ENCODE measurements around the gene ARHGEF7. TPM values are rescaled to one million over a fixed set of nuclear protein-coding genes. Genes with fewer than 3 reads are reported as not detected.

ARHGEF7 gene
- total RNA-seq, 1 donor from 2014 or later, result 157 TPM

GRCh38 chr13:111110054-111110453 is 5.1 kb upstream of the ARHGEF7 start:
- DNase-seq, result no peak

GRCh38 chr13:111111376-111111937 is 3.7 kb upstream of the ARHGEF7 start:
- no peak for DNase-seq

- DNase-seq, result no peak
These were observed 2.9 kb upstream of the ARHGEF7 start for GRCh38 chr13:111112196-111112595.

- peak; percentile 34 for DNase-seq
These were observed 599 bp upstream of the ARHGEF7 start for GRCh38 chr13:111114362-111115060.

- no peak for DNase-seq
These were observed 933 bp downstream of the ARHGEF7 start for GRCh38 chr13:111115965-111116521.

- DNase-seq, result no peak
These were observed 1.7 kb downstream of the ARHGEF7 start for GRCh38 chr13:111116856-111117255.

- DNase-seq, result no peak
These were observed 2.2 kb downstream of the ARHGEF7 start for GRCh38 chr13:111117289-111117688.

- DNase-seq, result no peak
These were observed 2.9 kb downstream of the ARHGEF7 start for GRCh38 chr13:111117961-111118360.

GRCh38 chr13:111118898-111119607 is 3.9 kb downstream of the ARHGEF7 start:
- no peak for DNase-seq

- DNase-seq, result no peak
These were observed 4.9 kb downstream of the ARHGEF7 start for GRCh38 chr13:111119966-111120365.

GRCh38 chr13:111120422-111120821 is 5.3 kb downstream of the ARHGEF7 start:
- DNase-seq, result no peak

- DNase-seq, result no peak
These were observed 5.8 kb downstream of the ARHGEF7 start for GRCh38 chr13:111120913-111121312.

- no peak for DNase-seq
These were observed 6.4 kb downstream of the ARHGEF7 start for GRCh38 chr13:111121506-111121905.

GRCh38 chr13:111122056-111122455 is 6.9 kb downstream of the ARHGEF7 start:
- no peak for DNase-seq

GRCh38 chr13:111122631-111123030 is 7.5 kb downstream of the ARHGEF7 start:
- DNase-seq, result no peak

GRCh38 chr13:111123221-111123620 is 8.1 kb downstream of the ARHGEF7 start:
- no peak for DNase-seq

GRCh38 chr13:111123649-111124048 is 8.5 kb downstream of the ARHGEF7 start:
- no peak for DNase-seq

- DNase-seq, result no peak
These were observed 11.4 kb downstream of the ARHGEF7 start for GRCh38 chr13:111126509-111126908.

- no peak for DNase-seq
These were observed 14.5 kb downstream of the ARHGEF7 start for GRCh38 chr13:111129465-111130115.

- no peak for DNase-seq
These were observed 15.0 kb downstream of the ARHGEF7 start for GRCh38 chr13:111130116-111130508.

GRCh38 chr13:111131048-111131447 is 15.9 kb downstream of the ARHGEF7 start:
- no peak for DNase-seq

GRCh38 chr13:111131611-111132010 is 16.5 kb downstream of the ARHGEF7 start:
- DNase-seq, result no peak

- no peak for DNase-seq
These were observed 17.8 kb downstream of the ARHGEF7 start for GRCh38 chr13:111132948-111133347.

Data from occipital lobe (tissue), 2 donors.